NCI-H1092 (cell line): ENCODE measurements around the gene TERB2.
"Not testable (repeated sequence)": the region's sequence is repeated elsewhere in the genome, so short reads cannot be mapped to it uniquely, and the experiment has no call there.

Experiments
- DNase-seq: peaks from one replicate; lab custom pipeline; 2025; lab: John Stamatoyannopoulos, UW

TERB2 gene

GRCh38 chr15:45003731-45004410 lies 47.4 kb downstream of the TERB2 start:
- DNase-seq, result not testable (repeated sequence)

GRCh38 chr15:45004590-45005175 lies 48.2 kb downstream of the TERB2 start:
- not testable (repeated sequence) for DNase-seq

- no peak for DNase-seq
Observed at GRCh38 chr15:45009046-45009445, 52.6 kb downstream of the TERB2 start.

- DNase-seq, result not testable (repeated sequence)
Observed at GRCh38 chr15:45015114-45015513, 58.6 kb downstream of the TERB2 start.

- not testable (repeated sequence) for DNase-seq
Observed at GRCh38 chr15:45020222-45020900, 63.9 kb downstream of the TERB2 start.

GRCh38 chr15:45020901-45021259 lies 64.4 kb downstream of the TERB2 start:
- not testable (repeated sequence) for DNase-seq

GRCh38 chr15:45021348-45021747 lies 64.9 kb downstream of the TERB2 start:
- no peak for DNase-seq

- DNase-seq, result peak; percentile 82
Observed at GRCh38 chr15:45022871-45023658, 66.6 kb downstream of the TERB2 start, which contains the start of gene SORD. SORD (plus strand) TSS chr15:45023195; CDS start chr15:45023284, 89 bp downstream.

GRCh38 chr15:45023659-45024225 lies 67.3 kb downstream of the TERB2 start:
- no peak for DNase-seq

- not testable (repeated sequence) for DNase-seq
Observed at GRCh38 chr15:45024649-45025048, 68.2 kb downstream of the TERB2 start.

GRCh38 chr15:45025627-45026026 lies 69.1 kb downstream of the TERB2 start:
- not testable (repeated sequence) for DNase-seq

GRCh38 chr15:45026651-45027190 lies 70.2 kb downstream of the TERB2 start:
- no peak for DNase-seq

- DNase-seq, result no peak
Observed at GRCh38 chr15:45027220-45027619, 70.7 kb downstream of the TERB2 start.
